ENCODE measurements around the gene SGPP2. TPM values are rescaled to one million over a fixed set of nuclear protein-coding genes. Genes with fewer than 3 reads are reported as not detected.

The SGPP2 gene
- total RNA-seq, 1 donor from 2014 or later = 38.1 TPM

DNA sequence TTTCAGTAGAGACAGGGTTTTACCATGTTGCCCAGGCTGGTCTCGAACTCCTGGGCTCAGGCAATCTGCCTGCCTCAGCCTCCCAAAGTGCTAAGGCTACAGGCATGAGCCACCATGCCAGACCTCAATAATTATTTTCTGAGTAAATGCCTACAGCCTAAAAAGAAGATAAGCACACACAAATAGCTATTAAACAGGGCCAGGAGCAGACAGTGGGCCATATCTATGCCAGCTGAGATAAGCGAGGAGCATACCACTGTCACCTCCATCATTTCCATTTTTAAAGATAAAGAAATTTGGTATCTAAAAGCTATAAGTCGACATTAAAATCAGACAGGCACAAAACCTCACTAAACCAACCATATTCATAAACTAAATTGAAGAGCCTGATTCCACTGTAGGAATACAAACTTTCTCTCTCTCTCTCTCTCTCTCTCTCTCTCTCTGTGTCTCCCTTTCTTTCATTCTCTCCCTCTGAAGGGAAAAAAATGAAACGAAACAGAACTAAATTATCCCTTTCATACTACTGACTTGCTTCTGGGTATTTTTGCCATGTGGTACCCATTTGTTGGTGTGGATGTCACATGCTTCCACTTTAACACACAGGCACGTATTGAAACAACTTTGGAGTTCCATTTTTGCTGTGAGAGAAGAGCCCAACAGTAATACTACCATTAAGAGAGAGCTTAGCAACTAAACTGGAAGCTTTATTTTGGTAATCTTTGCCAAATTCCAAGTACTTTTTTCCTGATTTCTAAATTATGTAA, 180.6 kb downstream of the SGPP2 start:
- DNase-seq (no peak), ATAC-seq (no peak)
- no peaks in the 10 kb centered on the region for H3K9me3 ChIP-seq
- TF ChIP-seq, protein P1, sequence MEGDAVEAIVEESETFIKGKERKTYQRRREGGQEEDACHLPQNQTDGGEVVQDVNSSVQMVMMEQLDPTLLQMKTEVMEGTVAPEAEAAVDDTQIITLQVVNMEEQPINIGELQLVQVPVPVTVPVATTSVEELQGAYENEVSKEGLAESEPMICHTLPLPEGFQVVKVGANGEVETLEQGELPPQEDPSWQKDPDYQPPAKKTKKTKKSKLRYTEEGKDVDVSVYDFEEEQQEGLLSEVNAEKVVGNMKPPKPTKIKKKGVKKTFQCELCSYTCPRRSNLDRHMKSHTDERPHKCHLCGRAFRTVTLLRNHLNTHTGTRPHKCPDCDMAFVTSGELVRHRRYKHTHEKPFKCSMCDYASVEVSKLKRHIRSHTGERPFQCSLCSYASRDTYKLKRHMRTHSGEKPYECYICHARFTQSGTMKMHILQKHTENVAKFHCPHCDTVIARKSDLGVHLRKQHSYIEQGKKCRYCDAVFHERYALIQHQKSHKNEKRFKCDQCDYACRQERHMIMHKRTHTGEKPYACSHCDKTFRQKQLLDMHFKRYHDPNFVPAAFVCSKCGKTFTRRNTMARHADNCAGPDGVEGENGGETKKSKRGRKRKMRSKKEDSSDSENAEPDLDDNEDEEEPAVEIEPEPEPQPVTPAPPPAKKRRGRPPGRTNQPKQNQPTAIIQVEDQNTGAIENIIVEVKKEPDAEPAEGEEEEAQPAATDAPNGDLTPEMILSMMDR (IDR thresholded peaks at IDR 0.05) = no peak
- H3K4me3 ChIP-seq = no peak overlapping the region
- H3K4me1 ChIP-seq = no peaks in the 10 kb centered on the region
- H3K27me3 ChIP-seq = no peaks in the 10 kb centered on the region
- H3K36me3 ChIP-seq = no peaks in the 10 kb centered on the region
- no peak overlapping the region for H3K27ac ChIP-seq
- intact Hi-C loops (cut with DNase I) = no loop called here

DNA sequence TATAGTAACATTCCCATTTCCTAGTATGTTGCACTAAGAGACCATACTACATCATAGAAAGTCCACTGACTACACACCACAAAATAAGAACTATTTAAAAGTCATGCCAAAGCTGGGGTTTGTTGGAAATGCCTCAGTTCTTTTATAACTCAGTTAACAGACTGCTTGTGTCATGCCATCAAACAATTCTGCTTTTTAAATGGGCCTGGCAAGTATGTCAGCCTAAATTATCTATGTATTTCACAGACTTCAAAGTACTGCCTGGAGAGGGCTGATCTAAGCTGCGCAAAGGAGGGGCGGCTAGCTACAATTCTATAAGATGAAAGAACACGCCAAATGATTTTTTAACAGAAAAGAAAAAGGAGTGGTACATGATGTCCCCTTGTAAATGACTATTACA, 182.0 kb downstream of the SGPP2 start:
- intact Hi-C loops (cut with DNase I) = no loop called here
- DNase-seq = no peak
- TF ChIP-seq, protein P1 (IDR thresholded peaks at IDR 0.05) = no peak
- no peaks in the 10 kb centered on the region for H3K9me3 ChIP-seq
- H3K27ac ChIP-seq = no peak overlapping the region
- H3K4me1 ChIP-seq = no peaks in the 10 kb centered on the region
- no peak for ATAC-seq
- peaks cover 8% of the 10 kb centered on the region for H3K36me3 ChIP-seq
- no peaks in the 10 kb centered on the region for H3K27me3 ChIP-seq
- no peak overlapping the region for H3K4me3 ChIP-seq

DNA sequence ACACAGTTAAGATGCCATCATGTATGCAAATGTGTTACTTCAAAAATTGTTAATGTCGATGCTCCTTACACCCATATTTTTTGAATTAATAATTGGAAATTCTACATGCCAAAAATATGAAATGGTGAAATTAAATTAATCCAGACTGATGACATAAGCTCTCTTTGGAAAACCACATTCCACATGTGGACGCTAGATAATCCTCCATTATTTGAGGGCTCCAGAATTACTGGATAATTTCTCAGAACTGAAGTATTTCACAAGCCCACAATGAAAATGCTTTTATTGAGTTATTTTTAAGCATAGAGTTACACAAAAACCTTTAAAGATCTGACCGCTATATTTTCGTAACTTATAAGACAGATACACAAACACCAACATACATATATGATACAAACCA, 183.7 kb downstream of the SGPP2 start:
- Histone ChIP-seq H3K36me3 (peaks cover 19% of the 10 kb centered on the region), H3K4me3 (no peak overlapping the region), H3K9me3 (no peaks in the 10 kb centered on the region), H3K4me1 (no peaks in the 10 kb centered on the region), H3K27ac (no peak overlapping the region), H3K27me3 (no peaks in the 10 kb centered on the region)
- intact Hi-C loops (cut with DNase I) = no loop called here
- DNase-seq (no peak), ATAC-seq (no peak)
- TF ChIP-seq, protein P1 (IDR thresholded peaks at IDR 0.05) = no peak

DNA sequence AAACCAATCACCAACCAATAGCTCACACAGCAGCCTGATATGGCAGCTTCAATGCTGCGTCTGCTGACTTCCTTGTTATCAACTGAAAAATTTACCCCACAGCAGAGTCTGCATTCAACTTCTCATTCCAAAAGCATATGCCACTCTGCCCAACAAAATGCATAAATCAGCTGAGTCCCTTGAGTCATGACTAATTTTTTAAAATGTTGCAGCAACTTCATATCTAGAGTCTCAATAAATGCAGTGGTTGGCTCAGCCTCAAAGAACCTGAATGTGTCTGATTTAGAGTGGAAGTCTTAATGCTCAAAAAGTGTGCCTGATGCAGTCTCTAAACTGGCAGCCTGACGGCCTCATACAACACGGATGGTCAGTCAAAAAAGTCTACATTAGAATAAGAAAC, 185.0 kb downstream of the SGPP2 start:
- H3K27ac ChIP-seq = no peak overlapping the region
- H3K4me1 ChIP-seq = no peaks in the 10 kb centered on the region
- DNase-seq (no peak), ATAC-seq (no peak)
- no peaks in the 10 kb centered on the region for H3K27me3 ChIP-seq
- peaks cover 28% of the 10 kb centered on the region for H3K36me3 ChIP-seq
- TF ChIP-seq, protein P1 (IDR thresholded peaks at IDR 0.05) = no peak
- no peaks in the 10 kb centered on the region for H3K9me3 ChIP-seq
- intact Hi-C loops (cut with DNase I) = no loop called here
- no peak overlapping the region for H3K4me3 ChIP-seq

Other genes with a start within 250 kb of the SGPP2 start
- not detected for gene PAX3, start 125.5 kb upstream of the SGPP2 start, total RNA-seq
- 12.0 TPM for gene FARSB, start 231.5 kb downstream of the SGPP2 start, total RNA-seq
- gene MOGAT1, start 247.1 kb downstream of the SGPP2 start, total RNA-seq = 2.2 TPM

Data from upper lobe of right lung (tissue), 1 donor.